BJ (cell line): Measurements from ENCODE around the gene BICC1. TPM values are rescaled to one million over a fixed set of nuclear protein-coding genes. Genes with fewer than 3 reads are reported as not detected.

Source experiments
- CTCF ChIA-PET: fragments of 350-600 bp; formaldehyde crosslinking; extraction: SDS; loops from one replicate; lab custom pipeline; 2021; ENCODE audit warnings: antibody characterized with exemption, inconsistent platforms; lab: Yijun Ruan, JAX
- POLR2A ChIA-PET: fragments of 300-600 bp; sonication (Branson Sonifier 250); formaldehyde crosslinking; extraction: SDS; loops from one replicate; lab custom pipeline; 2021; ENCODE audit warnings: antibody characterized with exemption; lab: Charles Lee
- DNase-seq: peaks from one replicate; pipeline ENCODE4 v3.0.0-alpha.2; 2011; ENCODE audit warnings: low read depth
- H3K27me3 ChIP-seq: 2 replicates; pipeline ENCODE4 v1.6.0; 2011; ENCODE audit warnings: low read length; ENCODE audit not compliant: control insufficient read depth, insufficient read depth
- H3K36me3 ChIP-seq: 2 replicates; pipeline ENCODE4 v1.5.1; 2011; ENCODE audit warnings: low read length; ENCODE audit not compliant: control insufficient read depth, insufficient read depth
- H3K4me3 ChIP-seq: 2 replicates; pipeline ENCODE4 v1.5.1; 2011; ENCODE audit warnings: low read depth, mild to moderate bottlenecking, control low read depth, low read length
- CTCF ChIP-seq: IDR thresholded peaks from 2 replicates; pipeline ENCODE4 v1.5.1; 2011; ENCODE audit warnings: low read depth, mild to moderate bottlenecking, control low read depth, inconsistent platforms, low read length, moderate library complexity; ENCODE audit not compliant: insufficient read depth
- polyA plus RNA-seq: library from polyadenylated mRNA; depleted of rRNA; stranded (reverse); fragments of >200 nt; gene quantifications from 2 replicates; pipeline ENCODE4 v1.2.3, GENCODE V29; 2011

BICC1 gene
- polyA plus RNA-seq, 1 experiment, result 27.0 TPM

DNA sequence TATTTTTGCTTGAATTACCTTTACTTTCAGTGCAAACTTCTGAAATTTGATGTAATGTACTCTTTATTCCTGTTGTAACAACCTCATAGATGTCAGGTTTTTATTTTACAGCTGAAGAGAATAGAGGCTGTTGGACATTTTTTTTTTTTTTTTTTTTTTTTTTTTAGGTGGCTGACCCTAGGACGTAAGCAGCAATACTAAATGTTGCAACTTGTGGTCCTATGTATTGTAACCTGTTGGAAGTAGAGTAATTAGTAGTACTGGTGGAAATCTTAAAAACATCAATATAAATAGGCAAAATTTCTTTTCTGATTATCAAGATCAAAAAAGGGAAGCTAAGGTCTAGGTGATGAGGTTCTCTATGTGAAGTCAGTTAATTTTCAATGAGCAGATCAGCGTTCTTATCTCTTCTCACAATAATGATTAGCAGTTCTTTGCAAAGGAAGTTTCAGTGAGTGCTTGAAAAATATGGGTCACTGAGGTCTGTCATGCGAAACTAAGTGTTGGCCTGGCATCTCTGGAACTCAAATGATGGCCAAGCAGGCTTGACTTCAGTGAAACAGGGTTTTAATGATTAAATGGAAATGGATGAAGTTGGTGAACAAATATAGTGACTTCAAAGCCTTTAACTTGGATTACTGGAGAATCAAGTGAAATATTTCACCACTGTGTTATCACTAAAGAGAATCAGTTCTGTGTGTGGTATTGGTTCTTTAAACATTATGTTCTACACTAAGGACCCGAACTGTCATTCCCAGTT, 42.7 kb downstream of the BICC1 start:
- Histone ChIP-seq H3K36me3 (no peaks in the 10 kb centered on the region), H3K4me3 (no peak overlapping the region), H3K27me3 (no peaks in the 10 kb centered on the region)
- TF ChIP-seq CTCF, result no peak
- DNase-seq, result no peak
- POLR2A ChIA-PET, result no interaction called here
- CTCF ChIA-PET, result no interaction called here

DNA sequence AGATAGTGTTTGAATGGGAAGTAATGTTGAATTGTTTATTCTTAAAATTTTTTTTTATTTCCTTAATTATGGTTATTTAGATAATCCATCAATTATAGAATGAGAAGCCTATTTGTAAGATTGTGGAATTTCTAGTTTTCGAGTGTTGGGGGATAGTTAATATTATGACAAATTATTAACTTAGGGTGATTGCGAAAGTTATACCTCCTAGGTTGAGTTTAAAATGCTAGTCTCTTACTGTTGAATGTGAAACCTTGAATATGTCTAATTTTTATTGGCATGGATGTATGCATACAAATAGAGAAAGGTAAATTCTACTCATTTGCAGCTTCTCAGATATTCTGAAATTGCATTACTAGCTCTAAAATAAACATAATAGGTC, 43.2 kb downstream of the BICC1 start:
- no peak for DNase-seq
- CTCF ChIA-PET, result no interaction called here
- Histone ChIP-seq H3K36me3 (no peaks in the 10 kb centered on the region), H3K4me3 (no peak overlapping the region), H3K27me3 (no peaks in the 10 kb centered on the region)
- no peak for TF ChIP-seq CTCF
- POLR2A ChIA-PET, result no interaction called here

DNA sequence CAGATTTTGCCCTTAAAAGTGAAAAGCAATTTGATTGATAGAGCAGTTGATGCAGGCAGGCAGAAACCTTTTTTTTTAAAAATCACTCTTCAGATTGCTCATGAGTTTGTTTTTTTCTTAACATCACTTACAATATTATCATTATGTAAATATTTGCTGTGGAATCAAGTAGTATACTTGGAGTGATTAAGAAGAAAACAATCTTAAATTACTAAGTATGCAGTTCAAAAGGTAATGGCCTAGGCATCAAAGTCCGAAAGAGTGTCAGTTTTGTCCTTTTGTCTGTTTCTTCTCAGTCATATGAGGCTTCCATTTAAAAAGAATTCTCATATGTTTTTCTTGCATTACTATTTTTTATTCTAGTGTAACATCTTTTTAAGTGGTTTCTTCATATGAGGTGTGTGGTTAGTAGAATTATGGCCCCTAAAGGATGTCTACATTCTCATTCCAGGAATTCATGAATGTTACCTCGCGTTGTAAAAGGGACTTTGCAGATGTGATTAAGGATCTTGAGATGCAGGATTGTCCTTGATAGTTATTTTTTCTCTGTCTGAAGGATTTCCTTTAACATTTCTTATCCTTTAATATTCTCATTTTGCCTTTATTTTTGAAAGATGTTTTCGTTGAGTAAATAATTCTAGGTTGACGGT, 44.0 kb downstream of the BICC1 start:
- H3K36me3 ChIP-seq, result no peaks in the 10 kb centered on the region
- ChIA-PET POLR2A (no interaction called here), CTCF (no interaction called here)
- no peak overlapping the region for H3K4me3 ChIP-seq
- no peaks in the 10 kb centered on the region for H3K27me3 ChIP-seq
- DNase-seq, result no peak
- no peak for TF ChIP-seq CTCF

DNA sequence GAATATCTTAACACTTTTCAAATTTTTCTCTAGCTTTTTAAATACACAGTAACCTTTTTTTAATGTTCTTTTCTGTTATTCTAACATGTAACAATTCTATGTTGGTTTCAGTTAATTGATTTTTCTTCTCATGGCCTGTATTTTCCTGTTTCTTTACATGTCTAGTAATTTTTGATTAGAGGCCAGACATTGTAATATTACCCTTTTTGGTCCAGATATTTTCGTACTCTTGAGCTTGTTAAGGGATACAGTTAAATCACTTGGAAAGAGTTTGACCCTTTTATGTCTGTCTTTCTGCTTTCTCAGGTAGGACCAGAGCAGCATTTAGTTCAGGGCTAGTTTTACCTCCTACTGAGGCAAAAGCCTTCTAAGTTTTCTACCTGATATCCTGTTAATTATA, 45.0 kb downstream of the BICC1 start:
- no peak for TF ChIP-seq CTCF
- no peak overlapping the region for H3K4me3 ChIP-seq
- ChIA-PET POLR2A (no interaction called here), CTCF (no interaction called here)
- DNase-seq, result no peak
- no peaks in the 10 kb centered on the region for H3K27me3 ChIP-seq
- no peaks in the 10 kb centered on the region for H3K36me3 ChIP-seq

DNA sequence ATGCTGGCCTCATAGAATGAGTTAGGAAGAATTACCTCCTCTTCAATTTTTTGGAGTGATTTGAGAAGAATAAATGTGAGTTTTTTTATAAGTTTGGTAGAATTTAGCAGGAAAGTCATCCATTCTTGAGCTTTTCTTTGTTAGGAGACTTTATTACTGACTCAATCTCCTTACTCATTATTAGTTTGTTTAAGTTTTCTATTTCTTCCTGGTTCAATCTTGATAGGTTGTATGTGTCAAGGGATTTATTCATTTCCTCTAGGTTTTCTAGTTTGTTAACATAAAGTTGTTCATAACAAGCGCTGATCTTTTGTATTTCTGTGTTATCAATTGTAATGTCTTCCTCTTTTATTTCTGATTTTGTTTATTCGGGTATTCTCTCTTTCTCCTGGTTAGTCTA, 47.4 kb downstream of the BICC1 start:
- H3K27me3 ChIP-seq, result no peaks in the 10 kb centered on the region
- POLR2A ChIA-PET, result no interaction called here
- TF ChIP-seq CTCF, result no peak
- CTCF ChIA-PET, result no interaction called here
- DNase-seq, result no peak
- H3K36me3 ChIP-seq, result no peaks in the 10 kb centered on the region
- H3K4me3 ChIP-seq, result no peak overlapping the region
